Uterus (tissue), 2 donors: ENCODE results near the gene RUNX1.

Experiments
- POLR2A ChIP-seq, 2 donors: fragments of 450-650 bp; IDR thresholded peaks; one replicate each; pipeline ENCODE4 v1.6.1; 2016; ENCODE audit warnings: antibody characterized with exemption in 2 of 2, mild to moderate bottlenecking in 1 of 2, moderate library complexity in 1 of 2
- TF ChIP-seq, protein P1 (sequence below), 4 experiments: fragments of 200-600 bp in 2 of 4; fragments of 450-650 bp in 2 of 4; sonication (generic) in 2 of 4; IDR thresholded peaks; one replicate each; pipeline ENCODE4 v1.5.1; 2016 to 2019; ENCODE audit warnings: antibody characterized with exemption in 4 of 4, mild to moderate bottlenecking in 2 of 4, moderate library complexity in 1 of 4

DNA sequence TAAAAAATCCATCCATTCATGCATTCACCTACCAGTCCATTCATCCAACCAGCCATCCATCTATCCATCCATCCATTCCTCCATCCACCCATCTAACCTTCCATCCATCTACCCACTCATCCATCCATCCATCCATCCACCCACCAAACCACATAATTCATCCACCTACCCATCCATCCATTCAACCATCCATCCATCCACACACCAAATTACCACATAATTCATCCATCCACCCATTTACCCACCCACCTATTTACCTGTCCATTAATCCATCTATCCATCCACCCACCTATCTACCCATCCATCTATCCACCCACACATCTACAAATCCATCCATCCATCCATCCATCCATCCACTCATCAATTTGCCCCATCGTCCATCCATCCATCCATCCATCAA, 308.9 kb downstream of the RUNX1 start:
- no peak for TF ChIP-seq POLR2A (IDR thresholded peaks at IDR 0.05)
- TF ChIP-seq, protein P1, sequence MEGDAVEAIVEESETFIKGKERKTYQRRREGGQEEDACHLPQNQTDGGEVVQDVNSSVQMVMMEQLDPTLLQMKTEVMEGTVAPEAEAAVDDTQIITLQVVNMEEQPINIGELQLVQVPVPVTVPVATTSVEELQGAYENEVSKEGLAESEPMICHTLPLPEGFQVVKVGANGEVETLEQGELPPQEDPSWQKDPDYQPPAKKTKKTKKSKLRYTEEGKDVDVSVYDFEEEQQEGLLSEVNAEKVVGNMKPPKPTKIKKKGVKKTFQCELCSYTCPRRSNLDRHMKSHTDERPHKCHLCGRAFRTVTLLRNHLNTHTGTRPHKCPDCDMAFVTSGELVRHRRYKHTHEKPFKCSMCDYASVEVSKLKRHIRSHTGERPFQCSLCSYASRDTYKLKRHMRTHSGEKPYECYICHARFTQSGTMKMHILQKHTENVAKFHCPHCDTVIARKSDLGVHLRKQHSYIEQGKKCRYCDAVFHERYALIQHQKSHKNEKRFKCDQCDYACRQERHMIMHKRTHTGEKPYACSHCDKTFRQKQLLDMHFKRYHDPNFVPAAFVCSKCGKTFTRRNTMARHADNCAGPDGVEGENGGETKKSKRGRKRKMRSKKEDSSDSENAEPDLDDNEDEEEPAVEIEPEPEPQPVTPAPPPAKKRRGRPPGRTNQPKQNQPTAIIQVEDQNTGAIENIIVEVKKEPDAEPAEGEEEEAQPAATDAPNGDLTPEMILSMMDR (IDR thresholded peaks at IDR 0.05), result no peak
